ENCODE data around the gene RASGEF1C. TPM values are rescaled to one million over a fixed set of nuclear protein-coding genes. Genes with fewer than 3 reads are reported as not detected.

Gene RASGEF1C
- total RNA-seq, 1 donor from 2014 or later: 0.27 TPM

DNA sequence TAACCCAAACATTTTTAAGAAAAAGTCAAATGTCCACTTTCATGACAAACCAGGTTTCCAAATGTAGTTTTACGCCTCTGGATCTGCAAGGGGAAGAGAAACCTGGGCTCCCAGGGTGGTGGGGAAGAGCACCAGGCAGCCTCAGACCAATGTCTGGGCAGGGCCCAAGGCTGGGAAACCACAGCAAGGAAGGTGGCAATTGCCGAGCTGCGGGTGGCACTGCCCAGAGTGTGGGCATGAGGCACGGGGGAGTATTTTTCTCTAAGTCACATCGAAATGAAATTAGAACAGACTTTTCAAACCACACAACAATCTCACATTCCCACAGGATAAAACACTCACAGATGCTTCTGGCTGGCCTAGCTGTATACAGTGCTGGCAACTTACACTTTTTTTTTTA lies 32.6 kb upstream of the RASGEF1C start:
- TF ChIP-seq CTCF (IDR thresholded peaks at IDR 0.05; ENCODE audit: borderline replicate concordance): no peak
- H3K9me3 ChIP-seq (replicated peaks): peaks cover 74% of the 10 kb centered on the region

GRCh38 chr5:180238631-180239030 lies 29.6 kb upstream of the RASGEF1C start:
- intact Hi-C loops (cut with micrococcal nuclease): no loop called here
- Histone ChIP-seq H3K4me1 (no peaks in the 10 kb centered on the region), H3K9me3 (replicated peaks) (peaks cover 54% of the 10 kb centered on the region), H3K27ac (replicated peaks) (no peak overlapping the region), H3K27me3 (ENCODE audit: low read depth) (no peaks in the 10 kb centered on the region), H3K4me3 (no peak overlapping the region), H3K36me3 (peaks cover 100% of the 10 kb centered on the region)
- no peak for TF ChIP-seq CTCF (IDR thresholded peaks at IDR 0.05; ENCODE audit: borderline replicate concordance)
- no peak for DNase-seq

More for the DNA sequence above, 32.6 kb upstream of the RASGEF1C start:
- intact Hi-C loops (cut with micrococcal nuclease): no loop called here
- Histone ChIP-seq H3K4me3 (no peak overlapping the region), H3K27ac (replicated peaks) (no peak overlapping the region), H3K4me1 (no peaks in the 10 kb centered on the region), H3K36me3 (peaks cover 100% of the 10 kb centered on the region), H3K27me3 (ENCODE audit: low read depth) (no peaks in the 10 kb centered on the region)
- DNase-seq: no peak

DNA sequence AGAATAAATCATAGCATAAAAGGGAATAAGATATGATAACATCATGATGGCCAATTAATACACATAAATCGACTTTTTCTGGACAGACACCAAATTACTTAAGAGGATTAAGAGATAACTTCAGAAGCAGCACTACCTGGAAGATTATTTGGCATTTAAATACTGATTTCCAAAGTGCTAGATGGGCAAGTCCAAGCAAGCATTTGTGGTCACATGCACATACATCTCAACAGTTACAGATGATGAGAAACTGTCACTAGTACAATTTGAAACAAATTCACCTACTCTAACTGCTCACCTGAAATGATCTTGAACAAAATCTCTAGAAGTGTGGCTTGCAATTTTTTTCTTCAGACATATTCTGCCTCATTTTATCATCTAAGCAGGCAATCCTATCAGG lies 26.8 kb upstream of the RASGEF1C start:
- peaks cover 93% of the 10 kb centered on the region for H3K36me3 ChIP-seq
- no peak for DNase-seq
- H3K9me3 ChIP-seq (replicated peaks): peaks cover 33% of the 10 kb centered on the region
- H3K4me1 ChIP-seq: no peaks in the 10 kb centered on the region
- no peaks in the 10 kb centered on the region for H3K27me3 ChIP-seq (ENCODE audit: low read depth)
- no peak overlapping the region for H3K27ac ChIP-seq (replicated peaks)
- H3K4me3 ChIP-seq: no peak overlapping the region
- intact Hi-C loops (cut with micrococcal nuclease): no loop called here
- no peak for TF ChIP-seq CTCF (IDR thresholded peaks at IDR 0.05; ENCODE audit: borderline replicate concordance)

DNA sequence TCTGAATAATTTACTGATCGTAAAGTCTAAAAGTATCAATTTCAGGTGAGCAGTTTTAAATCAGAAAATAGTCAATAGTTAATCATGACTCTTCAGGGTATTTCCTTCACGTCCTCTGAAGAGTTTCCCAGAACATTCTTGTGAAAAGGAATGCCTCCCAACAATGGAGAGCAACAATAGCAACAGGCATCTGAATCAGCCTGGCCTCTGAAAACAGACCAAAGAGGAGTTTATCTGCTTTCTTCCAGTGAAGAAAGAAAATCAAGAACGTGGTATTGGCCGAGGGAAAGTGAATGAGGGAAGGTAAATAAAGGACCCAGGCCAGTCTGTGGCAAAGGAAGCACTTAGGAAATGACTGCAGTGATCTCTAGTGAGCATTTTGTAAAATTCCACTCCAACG lies 26.1 kb upstream of the RASGEF1C start:
- Histone ChIP-seq H3K4me1 (no peaks in the 10 kb centered on the region), H3K36me3 (peaks cover 91% of the 10 kb centered on the region), H3K27ac (replicated peaks) (no peak overlapping the region), H3K4me3 (no peak overlapping the region), H3K27me3 (ENCODE audit: low read depth) (no peaks in the 10 kb centered on the region), H3K9me3 (replicated peaks) (peaks cover 27% of the 10 kb centered on the region)
- DNase-seq: no peak
- no peak for TF ChIP-seq CTCF (IDR thresholded peaks at IDR 0.05; ENCODE audit: borderline replicate concordance)
- intact Hi-C loops (cut with micrococcal nuclease): no loop called here

- TF ChIP-seq CTCF (IDR thresholded peaks at IDR 0.05; ENCODE audit: borderline replicate concordance): no peak
Observed at GRCh38 chr5:180234271-180234670, 25.3 kb upstream of the RASGEF1C start.

GRCh38 chr5:180233729-180234128 lies 24.7 kb upstream of the RASGEF1C start:
- no peak overlapping the region for H3K4me3 ChIP-seq
- no peak for TF ChIP-seq CTCF (IDR thresholded peaks at IDR 0.05; ENCODE audit: borderline replicate concordance)
- H3K27ac ChIP-seq (replicated peaks): no peak overlapping the region
- no peak for DNase-seq
- H3K27me3 ChIP-seq (ENCODE audit: low read depth): no peaks in the 10 kb centered on the region
- peaks cover 34% of the 10 kb centered on the region for H3K9me3 ChIP-seq (replicated peaks)
- peaks cover 91% of the 10 kb centered on the region for H3K36me3 ChIP-seq
- intact Hi-C loops (cut with micrococcal nuclease): no loop called here
- no peaks in the 10 kb centered on the region for H3K4me1 ChIP-seq

More at GRCh38 chr5:180234271-180234670, 25.3 kb upstream of the RASGEF1C start:
- intact Hi-C loops (cut with micrococcal nuclease): no loop called here
- Histone ChIP-seq H3K27me3 (ENCODE audit: low read depth) (no peaks in the 10 kb centered on the region), H3K36me3 (peaks cover 91% of the 10 kb centered on the region), H3K4me3 (no peak overlapping the region), H3K27ac (replicated peaks) (no peak overlapping the region), H3K4me1 (no peaks in the 10 kb centered on the region), H3K9me3 (replicated peaks) (peaks cover 34% of the 10 kb centered on the region)
- no peak for DNase-seq

All from left ventricle myocardium inferior (tissue), 1 donor.